Measurements from ENCODE around the gene CCL3.

DNA sequence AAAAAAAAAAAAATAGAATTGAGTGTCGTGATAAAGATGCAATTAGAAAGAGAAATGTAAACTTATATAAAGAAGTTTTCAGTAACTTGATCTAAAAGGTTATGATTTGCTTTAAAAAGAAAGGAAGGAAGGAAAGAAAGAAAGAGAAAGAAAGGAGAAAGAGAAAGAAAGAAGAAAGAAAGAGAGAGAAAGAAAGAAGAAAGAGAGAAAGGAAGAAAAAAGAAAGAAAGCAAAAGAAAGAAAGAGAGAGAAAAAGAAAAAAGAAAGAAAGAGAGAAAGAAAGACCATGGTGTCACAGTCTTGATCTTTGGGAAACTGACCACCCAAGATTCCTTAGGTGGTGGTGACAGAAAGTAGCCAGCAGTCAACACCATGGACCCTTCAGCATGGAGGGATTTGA, 4.3 kb upstream of the CCL3 start:
- no peak for TF ChIP-seq POLR2A (IDR thresholded peaks at IDR 0.05)
- TF ChIP-seq, protein P1, sequence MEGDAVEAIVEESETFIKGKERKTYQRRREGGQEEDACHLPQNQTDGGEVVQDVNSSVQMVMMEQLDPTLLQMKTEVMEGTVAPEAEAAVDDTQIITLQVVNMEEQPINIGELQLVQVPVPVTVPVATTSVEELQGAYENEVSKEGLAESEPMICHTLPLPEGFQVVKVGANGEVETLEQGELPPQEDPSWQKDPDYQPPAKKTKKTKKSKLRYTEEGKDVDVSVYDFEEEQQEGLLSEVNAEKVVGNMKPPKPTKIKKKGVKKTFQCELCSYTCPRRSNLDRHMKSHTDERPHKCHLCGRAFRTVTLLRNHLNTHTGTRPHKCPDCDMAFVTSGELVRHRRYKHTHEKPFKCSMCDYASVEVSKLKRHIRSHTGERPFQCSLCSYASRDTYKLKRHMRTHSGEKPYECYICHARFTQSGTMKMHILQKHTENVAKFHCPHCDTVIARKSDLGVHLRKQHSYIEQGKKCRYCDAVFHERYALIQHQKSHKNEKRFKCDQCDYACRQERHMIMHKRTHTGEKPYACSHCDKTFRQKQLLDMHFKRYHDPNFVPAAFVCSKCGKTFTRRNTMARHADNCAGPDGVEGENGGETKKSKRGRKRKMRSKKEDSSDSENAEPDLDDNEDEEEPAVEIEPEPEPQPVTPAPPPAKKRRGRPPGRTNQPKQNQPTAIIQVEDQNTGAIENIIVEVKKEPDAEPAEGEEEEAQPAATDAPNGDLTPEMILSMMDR (IDR thresholded peaks at IDR 0.05) = no peak

Data from thyroid gland (tissue), 4 donors.